CD4-positive, alpha-beta T cell treated with Interleukin-2 at 100 ng/mL for 4 hours (primary cell): ENCODE data around the gene F10.
"Not testable (repeated sequence)": the region's sequence is repeated elsewhere in the genome, so short reads cannot be mapped to it uniquely, and the experiment has no call there.

ENCODE experiments used
- DNase-seq: peaks from one replicate; pipeline ENCODE4 v3.0.0-alpha.2; 2020; ENCODE audit warnings: low spot score

Gene F10

GRCh38 chr13:113122550-113123225 is at the start of gene F10:
Gene F10, plus strand, starts transcription at chr13:113122799. Its CDS starts 57 bp downstream, at chr13:113122856.
- no peak for DNase-seq

- no peak for DNase-seq
Observed at GRCh38 chr13:113073942-113074341, 48.7 kb upstream of the F10 start.

GRCh38 chr13:113074401-113074800 is 48.2 kb upstream of the F10 start:
- DNase-seq, result no peak

- DNase-seq, result no peak
Observed at GRCh38 chr13:113074876-113075275, 47.7 kb upstream of the F10 start.

GRCh38 chr13:113075711-113076110 is 46.9 kb upstream of the F10 start:
- no peak for DNase-seq

GRCh38 chr13:113076681-113077401 is 45.8 kb upstream of the F10 start:
- DNase-seq, result no peak

- DNase-seq, result no peak
Observed at GRCh38 chr13:113077566-113077952, 45.0 kb upstream of the F10 start.

- no peak for DNase-seq
Observed at GRCh38 chr13:113077953-113078901, 44.4 kb upstream of the F10 start.

GRCh38 chr13:113078902-113079780 is 43.5 kb upstream of the F10 start:
- no peak for DNase-seq

- not testable (repeated sequence) for DNase-seq
Observed at GRCh38 chr13:113079781-113080080, 42.9 kb upstream of the F10 start.

- DNase-seq, result no peak
Observed at GRCh38 chr13:113080361-113080831, 42.2 kb upstream of the F10 start.

GRCh38 chr13:113080901-113081521 is 41.6 kb upstream of the F10 start:
- no peak for DNase-seq

GRCh38 chr13:113082198-113083021 is 40.2 kb upstream of the F10 start:
- DNase-seq, result no peak

GRCh38 chr13:113083022-113083373 is 39.6 kb upstream of the F10 start:
- DNase-seq, result no peak

GRCh38 chr13:113083402-113084061 is 39.1 kb upstream of the F10 start:
- no peak for DNase-seq

- no peak for DNase-seq
Observed at GRCh38 chr13:113084094-113084942, 38.3 kb upstream of the F10 start.

- DNase-seq, result no peak
Observed at GRCh38 chr13:113084943-113085540, 37.6 kb upstream of the F10 start.

GRCh38 chr13:113086031-113086750 is 36.4 kb upstream of the F10 start:
- DNase-seq, result no peak
